Measurements from ENCODE around the gene SMARCA2.

GRCh38 chr9:2065704-2066103 lies 50.6 kb downstream of the SMARCA2 start:
- TF ChIP-seq POLR2A (IDR thresholded peaks at IDR 0.05; ENCODE audit: low read depth, low read length): no peak
- TF ChIP-seq POLR2AphosphoS5 (IDR thresholded peaks at IDR 0.05; ENCODE audit: low read depth, low read length): no peak
- TF ChIP-seq POU2F2 (IDR thresholded peaks at IDR 0.05; ENCODE audit: low read depth, low read length): no peak
- no peak for TF ChIP-seq PAX5 (IDR thresholded peaks at IDR 0.05; ENCODE audit: insufficient read depth, low read length, severe bottlenecking)
- TF ChIP-seq TAF1 (IDR thresholded peaks at IDR 0.05; ENCODE audit: low read depth, low read length): no peak
- no peak for TF ChIP-seq SPI1 (IDR thresholded peaks at IDR 0.05; ENCODE audit: low read depth, low read length)

Data from GM12891 (cell line).